Cardiac septum (tissue), 1 donor: ENCODE data around the gene GLRX5. TPM values are rescaled to one million over a fixed set of nuclear protein-coding genes. Genes with fewer than 3 reads are reported as not detected.
"Not testable (repeated sequence)": the region's sequence is repeated elsewhere in the genome, so short reads cannot be mapped to it uniquely, and the experiment has no call there.

Experiments used
- DNase-seq: peaks from one replicate; pipeline ENCODE4 v3.0.0-alpha.2; 2020; ENCODE audit warnings: low spot score
- intact Hi-C: fragments of 100-400 bp; cut with DNase I; formaldehyde crosslinking; loops from one replicate; pipeline ENCODE4 v1.14.0; 2022
- total RNA-seq: library from RNA; stranded (reverse); fragmentation: NEBNext Ultra II Directional; extraction: Animal tissue kit (Norgen Biotek cat#: 25700); gene quantifications from one replicate; pipeline ENCODE4 v1.2.1, GENCODE V29; 2021
- donor health status: DM: no; HTN: no; CAD: no.

GLRX5 gene
- total RNA-seq, 1 donor from 2014 or later = 61.8 TPM

- intact Hi-C loops = no loop called here
- DNase-seq = no peak
These were observed 37.3 kb upstream of the GLRX5 start for GRCh38 chr14:95497561-95498011.

- intact Hi-C loops = no loop called here
- DNase-seq = no peak
These were observed 36.1 kb upstream of the GLRX5 start for GRCh38 chr14:95498622-95499353.

GRCh38 chr14:95499354-95499750, 35.5 kb upstream of the GLRX5 start:
- intact Hi-C loops = no loop called here
- no peak for DNase-seq

GRCh38 chr14:95500201-95500681, 34.6 kb upstream of the GLRX5 start:
- DNase-seq = no peak
- intact Hi-C loops = no loop called here

GRCh38 chr14:95500772-95501401, 34.0 kb upstream of the GLRX5 start:
- DNase-seq = no peak
- intact Hi-C loops = no loop called here

- no peak for DNase-seq
- intact Hi-C loops = no loop called here
These were observed 32.4 kb upstream of the GLRX5 start for GRCh38 chr14:95502381-95502950.

GRCh38 chr14:95503365-95504134, 31.3 kb upstream of the GLRX5 start:
- intact Hi-C loops = no loop called here
- no peak for DNase-seq

GRCh38 chr14:95504135-95505029, 30.5 kb upstream of the GLRX5 start:
- intact Hi-C loops = no loop called here
- DNase-seq = no peak

GRCh38 chr14:95505030-95505589, 29.7 kb upstream of the GLRX5 start:
- DNase-seq = no peak
- intact Hi-C loops = no loop called here

- intact Hi-C loops = no loop called here
- DNase-seq = peak; percentile 88
These were observed 27.7 kb upstream of the GLRX5 start for GRCh38 chr14:95507174-95507573.

- intact Hi-C loops = no loop called here
- DNase-seq = no peak
These were observed 27.1 kb upstream of the GLRX5 start for GRCh38 chr14:95507701-95508103.

- intact Hi-C loops = no loop called here
- no peak for DNase-seq
These were observed 26.5 kb upstream of the GLRX5 start for GRCh38 chr14:95508377-95508776.

- no peak for DNase-seq
- intact Hi-C loops = no loop called here
These were observed 25.4 kb upstream of the GLRX5 start for GRCh38 chr14:95509495-95509894.

GRCh38 chr14:95510344-95510743, 24.5 kb upstream of the GLRX5 start:
- DNase-seq, intact Hi-C loops: not testable (repeated sequence)

GRCh38 chr14:95510804-95511203, 24.0 kb upstream of the GLRX5 start:
- intact Hi-C loops = no loop called here
- DNase-seq = no peak

- DNase-seq = no peak
- intact Hi-C loops = no loop called here
These were observed 23.2 kb upstream of the GLRX5 start for GRCh38 chr14:95511687-95512086.

GRCh38 chr14:95513291-95513690, 21.6 kb upstream of the GLRX5 start:
- intact Hi-C loops = no loop called here
- no peak for DNase-seq

GRCh38 chr14:95514131-95515079, 20.4 kb upstream of the GLRX5 start:
- DNase-seq = no peak
- intact Hi-C loops = loop anchor here (5.0 kb wide), 1 partner anchor 32 kb away; no protein-coding TSS in a partner anchor
